ENCODE measurements around the gene PDE8B. TPM values are rescaled to one million over a fixed set of nuclear protein-coding genes. Genes with fewer than 3 reads are reported as not detected.

PDE8B gene
- total and polyA plus RNA-seq, 2 donors (not counting 1 experiment from before 2014, with no cell fraction given), result 0.07 TPM; not detected in 1

DNA sequence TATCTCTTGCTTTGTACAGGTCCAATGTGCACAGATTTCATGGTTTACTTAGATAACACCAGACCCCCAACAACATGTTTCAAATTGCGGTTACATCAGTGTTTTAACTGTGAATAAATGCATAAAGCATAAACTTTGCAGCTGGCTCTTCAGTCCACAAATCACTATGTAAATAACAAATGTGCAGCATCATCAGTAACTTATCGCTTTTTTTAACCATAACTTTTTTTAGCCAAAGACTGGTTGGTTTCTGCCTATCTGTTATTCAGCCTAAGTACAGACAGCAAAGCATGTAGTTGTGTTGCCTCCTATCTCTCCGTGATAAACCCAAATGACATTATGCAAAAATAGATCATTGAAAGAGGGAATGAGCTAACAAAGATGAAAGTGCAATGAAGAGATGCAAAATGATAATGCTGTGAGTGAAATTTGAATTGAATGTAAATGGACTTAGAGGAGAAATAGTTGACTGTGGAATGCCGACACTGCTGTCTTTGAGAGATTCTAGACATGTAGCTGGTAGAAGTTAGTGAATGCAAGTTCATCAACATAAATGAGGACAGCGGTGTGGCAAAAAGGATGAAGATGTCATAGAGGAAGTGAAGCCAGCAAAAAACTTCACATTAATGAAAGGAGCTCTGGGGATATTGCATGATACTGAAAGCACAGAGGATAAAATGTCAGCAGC, 108.8 kb downstream of the PDE8B start:
- Histone ChIP-seq H3K27ac (ENCODE audit: low read length in 2 of 2) (no peak overlapping the region), H3K4me3 (ENCODE audit: control extremely low read depth in 1 of 5, extremely low read depth in 1 of 5, insufficient read depth in 1 of 5, low read depth in 2 of 5, low read length in 4 of 5) (no peak overlapping the region), H3K9me3 (ENCODE audit: control extremely low read depth in 1 of 3, control insufficient read depth in 2 of 3, insufficient read depth in 1 of 3, low read length in 2 of 3) (no peaks in the 10 kb centered on the region), H3K9ac (ENCODE audit: low read length) (no peak overlapping the region), H3K4me1 (ENCODE audit: control insufficient read depth in 2 of 2, insufficient read depth in 2 of 2, low read length in 2 of 2) (no peaks in the 10 kb centered on the region), H3K36me3 (replicated peaks in 1 of 2; ENCODE audit: control extremely low read depth in 1 of 2, control insufficient read depth in 1 of 2, extremely low read depth in 1 of 2, insufficient read depth in 2 of 2, low read length in 1 of 2) (no peaks in the 10 kb centered on the region), H3K27me3 (replicated peaks in 1 of 4; ENCODE audit: control extremely low read depth in 1 of 4, control insufficient read depth in 3 of 4, insufficient read depth in 4 of 4, low read length in 3 of 4) (no peaks in the 10 kb centered on the region), H4K20me1 (ENCODE audit: control insufficient read depth, insufficient read depth, low read length, poor library complexity, severe bottlenecking) (no peaks in the 10 kb centered on the region), H3K4me2 (replicated peaks; ENCODE audit: low read depth, low read length, poor library complexity, severe bottlenecking) (no peak overlapping the region), H2AFZ (ENCODE audit: insufficient read depth, low read depth, low read length, poor library complexity, severe bottlenecking) (no peak overlapping the region), H3K79me2 (ENCODE audit: control insufficient read depth, insufficient read depth, low read length) (no peaks in the 10 kb centered on the region)
- CTCF ChIA-PET, result no interaction called here
- intact Hi-C loops (cut with micrococcal nuclease), result no loop called here
- H3K9me3 Mint-ChIP-seq (ENCODE audit: insufficient read depth), result no peaks in the 10 kb centered on the region
- no peak overlapping the region for H3K4me3 Mint-ChIP-seq
- ATAC-seq (ENCODE audit: low read depth) (no peak), DNase-seq (no peak)
- peaks cover 4% of the 10 kb centered on the region for H3K27me3 Mint-ChIP-seq
- TF ChIP-seq, protein P1, sequence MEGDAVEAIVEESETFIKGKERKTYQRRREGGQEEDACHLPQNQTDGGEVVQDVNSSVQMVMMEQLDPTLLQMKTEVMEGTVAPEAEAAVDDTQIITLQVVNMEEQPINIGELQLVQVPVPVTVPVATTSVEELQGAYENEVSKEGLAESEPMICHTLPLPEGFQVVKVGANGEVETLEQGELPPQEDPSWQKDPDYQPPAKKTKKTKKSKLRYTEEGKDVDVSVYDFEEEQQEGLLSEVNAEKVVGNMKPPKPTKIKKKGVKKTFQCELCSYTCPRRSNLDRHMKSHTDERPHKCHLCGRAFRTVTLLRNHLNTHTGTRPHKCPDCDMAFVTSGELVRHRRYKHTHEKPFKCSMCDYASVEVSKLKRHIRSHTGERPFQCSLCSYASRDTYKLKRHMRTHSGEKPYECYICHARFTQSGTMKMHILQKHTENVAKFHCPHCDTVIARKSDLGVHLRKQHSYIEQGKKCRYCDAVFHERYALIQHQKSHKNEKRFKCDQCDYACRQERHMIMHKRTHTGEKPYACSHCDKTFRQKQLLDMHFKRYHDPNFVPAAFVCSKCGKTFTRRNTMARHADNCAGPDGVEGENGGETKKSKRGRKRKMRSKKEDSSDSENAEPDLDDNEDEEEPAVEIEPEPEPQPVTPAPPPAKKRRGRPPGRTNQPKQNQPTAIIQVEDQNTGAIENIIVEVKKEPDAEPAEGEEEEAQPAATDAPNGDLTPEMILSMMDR (IDR thresholded peaks at IDR 0.05), result no peak
- TF ChIP-seq EZH2 (IDR thresholded peaks at IDR 0.05; ENCODE audit: borderline replicate concordance, insufficient read depth, low read depth, low read length, poor library complexity, severe bottlenecking), result no peak
- POLR2A ChIA-PET, result no interaction called here
- H3K27ac Mint-ChIP-seq, result no peak overlapping the region
- WGBS (ENCODE audit: insufficient coverage), result 95% methylated on average over 4 of the region's 5 CpGs
- no peaks in the 10 kb centered on the region for H3K4me1 Mint-ChIP-seq

DNA sequence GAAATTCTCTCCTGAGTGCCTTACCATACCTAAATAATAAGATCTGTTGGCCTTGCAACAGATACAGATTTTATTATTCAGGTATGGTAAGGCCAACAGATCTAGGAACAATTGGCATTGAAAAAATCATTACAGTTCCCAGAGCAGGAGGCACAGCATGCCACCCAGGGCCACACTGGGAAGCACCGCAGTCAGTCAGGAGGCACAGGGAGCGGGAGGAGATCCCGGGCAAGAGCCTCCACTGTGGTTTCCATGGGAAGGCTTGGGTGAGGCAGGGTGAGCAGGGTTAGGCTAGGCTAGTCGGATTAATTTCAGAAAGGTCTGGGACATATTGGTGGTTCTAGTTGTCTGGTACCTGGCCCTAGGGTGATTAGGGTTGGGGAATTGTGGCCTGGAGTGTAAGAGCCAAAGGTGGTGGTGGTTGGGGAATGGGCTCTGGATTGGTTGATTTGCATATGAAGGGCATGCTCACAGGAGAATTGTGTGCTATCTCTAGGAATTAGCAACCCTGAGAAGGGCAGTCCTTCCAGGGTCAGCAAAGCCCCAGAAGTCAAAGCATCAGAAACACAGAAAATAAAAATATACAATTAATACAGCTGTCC, 111.4 kb downstream of the PDE8B start:
- intact Hi-C loops (cut with micrococcal nuclease), result no loop called here
- no peak overlapping the region for H3K4me2 ChIP-seq (replicated peaks; ENCODE audit: low read depth, low read length, poor library complexity, severe bottlenecking)
- H3K9ac ChIP-seq (ENCODE audit: low read length), result no peak overlapping the region
- no peak overlapping the region for H3K27ac ChIP-seq (ENCODE audit: low read length in 2 of 2)
- H3K79me2 ChIP-seq (ENCODE audit: control insufficient read depth, insufficient read depth, low read length), result no peaks in the 10 kb centered on the region
- ChIA-PET CTCF (no interaction called here), POLR2A (no interaction called here)
- H3K9me3 ChIP-seq (ENCODE audit: control extremely low read depth in 1 of 3, control insufficient read depth in 2 of 3, insufficient read depth in 1 of 3, low read length in 2 of 3), result no peaks in the 10 kb centered on the region
- no peak for ATAC-seq (ENCODE audit: low read depth)
- DNase-seq, result no peak
- H3K4me3 Mint-ChIP-seq, result no peak overlapping the region
- no peak overlapping the region for H3K4me3 ChIP-seq (ENCODE audit: control extremely low read depth in 1 of 5, extremely low read depth in 1 of 5, insufficient read depth in 1 of 5, low read depth in 2 of 5, low read length in 4 of 5)
- no peaks in the 10 kb centered on the region for H3K36me3 ChIP-seq (replicated peaks in 1 of 2; ENCODE audit: control extremely low read depth in 1 of 2, control insufficient read depth in 1 of 2, extremely low read depth in 1 of 2, insufficient read depth in 2 of 2, low read length in 1 of 2)
- WGBS (ENCODE audit: insufficient coverage), result 90% methylated on average over 4 of the region's 4 CpGs
- no peak overlapping the region for H2AFZ ChIP-seq (ENCODE audit: insufficient read depth, low read depth, low read length, poor library complexity, severe bottlenecking)
- no peaks in the 10 kb centered on the region for H4K20me1 ChIP-seq (ENCODE audit: control insufficient read depth, insufficient read depth, low read length, poor library complexity, severe bottlenecking)
- no peaks in the 10 kb centered on the region for H3K27me3 ChIP-seq (replicated peaks in 1 of 4; ENCODE audit: control extremely low read depth in 1 of 4, control insufficient read depth in 3 of 4, insufficient read depth in 4 of 4, low read length in 3 of 4)
- no peaks in the 10 kb centered on the region for H3K4me1 ChIP-seq (ENCODE audit: control insufficient read depth in 2 of 2, insufficient read depth in 2 of 2, low read length in 2 of 2)
- peaks cover 4% of the 10 kb centered on the region for H3K27me3 Mint-ChIP-seq
- H3K27ac Mint-ChIP-seq, result no peak overlapping the region
- no peaks in the 10 kb centered on the region for H3K9me3 Mint-ChIP-seq (ENCODE audit: insufficient read depth)
- H3K4me1 Mint-ChIP-seq, result no peaks in the 10 kb centered on the region
- TF ChIP-seq EZH2 (IDR thresholded peaks at IDR 0.05; ENCODE audit: borderline replicate concordance, insufficient read depth, low read depth, low read length, poor library complexity, severe bottlenecking), result no peak
- TF ChIP-seq, protein P1 (IDR thresholded peaks at IDR 0.05), result no peak
